Epithelial cell of esophagus (primary cell): Measurements from ENCODE around the gene PIK3R1.

ENCODE experiments used
- DNase-seq: peaks from one replicate; pipeline ENCODE4 v3.0.0; 2010; ENCODE audit warnings: low read depth
- H3K4me3 ChIP-seq: 2 replicates; pipeline ENCODE4 v1.5.1; 2011; ENCODE audit warnings: mild to moderate bottlenecking, low read length, control low read depth
- TF ChIP-seq, protein P1 (sequence below): IDR thresholded peaks from 2 replicates; pipeline ENCODE4 v1.5.1; 2011; ENCODE audit warnings: low read depth, mild to moderate bottlenecking, low read length, control low read depth, inconsistent platforms; ENCODE audit not compliant: insufficient read depth; ENCODE audit errors: missing control alignments

PIK3R1 gene

DNA sequence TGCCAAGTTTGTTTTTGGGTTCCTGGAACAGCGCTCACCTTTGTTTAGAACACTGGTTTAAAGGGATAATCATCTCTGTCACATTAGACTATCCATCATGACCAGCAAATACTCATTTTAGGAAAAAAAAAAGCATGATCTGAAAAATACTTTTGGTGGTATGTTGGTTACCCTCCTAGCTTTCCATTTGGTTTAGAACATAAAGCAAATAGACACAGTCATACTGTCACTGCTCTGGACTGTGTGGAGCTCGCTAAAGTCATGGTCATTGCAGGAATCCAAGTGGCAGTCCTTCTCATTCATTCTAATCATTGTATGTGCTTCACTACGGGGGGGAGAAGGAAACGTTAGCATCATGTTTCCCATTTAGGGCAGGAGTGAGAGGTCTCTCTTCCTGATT, 83.5 kb downstream of the PIK3R1 start:
- H3K4me3 ChIP-seq, result no peak overlapping the region
- DNase-seq, result no peak
- TF ChIP-seq, protein P1, sequence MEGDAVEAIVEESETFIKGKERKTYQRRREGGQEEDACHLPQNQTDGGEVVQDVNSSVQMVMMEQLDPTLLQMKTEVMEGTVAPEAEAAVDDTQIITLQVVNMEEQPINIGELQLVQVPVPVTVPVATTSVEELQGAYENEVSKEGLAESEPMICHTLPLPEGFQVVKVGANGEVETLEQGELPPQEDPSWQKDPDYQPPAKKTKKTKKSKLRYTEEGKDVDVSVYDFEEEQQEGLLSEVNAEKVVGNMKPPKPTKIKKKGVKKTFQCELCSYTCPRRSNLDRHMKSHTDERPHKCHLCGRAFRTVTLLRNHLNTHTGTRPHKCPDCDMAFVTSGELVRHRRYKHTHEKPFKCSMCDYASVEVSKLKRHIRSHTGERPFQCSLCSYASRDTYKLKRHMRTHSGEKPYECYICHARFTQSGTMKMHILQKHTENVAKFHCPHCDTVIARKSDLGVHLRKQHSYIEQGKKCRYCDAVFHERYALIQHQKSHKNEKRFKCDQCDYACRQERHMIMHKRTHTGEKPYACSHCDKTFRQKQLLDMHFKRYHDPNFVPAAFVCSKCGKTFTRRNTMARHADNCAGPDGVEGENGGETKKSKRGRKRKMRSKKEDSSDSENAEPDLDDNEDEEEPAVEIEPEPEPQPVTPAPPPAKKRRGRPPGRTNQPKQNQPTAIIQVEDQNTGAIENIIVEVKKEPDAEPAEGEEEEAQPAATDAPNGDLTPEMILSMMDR, result no peak

DNA sequence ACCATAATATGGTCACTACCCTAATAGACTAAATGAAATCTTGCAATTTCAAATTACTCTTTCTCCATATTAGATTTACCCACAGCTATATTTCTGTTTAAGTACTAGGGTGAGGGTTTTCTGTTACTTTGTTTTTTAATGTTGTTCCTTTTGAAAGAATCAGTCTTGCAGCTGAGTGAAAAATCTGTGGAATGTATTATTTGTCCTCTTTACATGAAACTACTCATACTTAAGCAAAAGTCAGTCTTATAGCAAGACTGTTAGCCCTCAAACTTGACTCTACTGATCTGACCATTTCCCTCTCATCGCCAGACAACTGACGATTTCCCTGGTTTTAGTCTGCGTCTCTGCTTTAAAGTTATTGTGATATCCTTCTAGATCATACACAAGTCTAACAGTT, 84.0 kb downstream of the PIK3R1 start:
- DNase-seq, result no peak
- TF ChIP-seq, protein P1, result no peak
- no peak overlapping the region for H3K4me3 ChIP-seq

DNA sequence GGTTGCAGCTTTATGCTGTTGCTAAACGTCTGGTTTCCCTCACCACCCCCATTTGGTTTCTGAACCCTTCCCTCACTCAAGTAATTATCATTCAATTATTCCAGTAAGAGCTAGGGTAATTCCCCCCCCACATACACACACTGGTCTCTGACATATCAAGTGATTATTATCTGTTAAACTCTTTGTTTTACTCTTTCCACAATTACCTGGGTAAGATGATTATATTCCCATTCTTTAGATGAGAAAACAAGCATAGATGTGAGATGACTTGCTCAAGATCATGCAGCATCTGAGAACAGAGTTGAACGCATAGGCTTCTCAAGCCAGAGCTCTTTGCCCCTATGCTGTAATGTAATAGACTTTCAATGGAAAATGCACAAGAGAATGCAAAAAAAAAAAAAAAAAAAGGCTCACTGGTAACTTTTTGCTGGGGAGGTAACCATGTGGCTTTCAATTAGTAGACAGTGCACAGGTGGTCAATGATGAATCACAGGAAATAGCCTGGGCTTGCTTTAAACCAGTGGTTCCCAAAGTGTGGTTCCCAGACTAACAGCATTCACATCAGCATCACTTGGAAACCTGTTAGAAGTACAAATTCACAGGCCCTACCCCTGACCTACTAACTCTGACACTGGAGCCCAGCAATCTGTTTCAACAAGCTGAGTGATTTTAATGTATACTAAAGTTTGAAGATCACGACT, 87.6 kb downstream of the PIK3R1 start:
- DNase-seq, result peak; percentile 75

DNA sequence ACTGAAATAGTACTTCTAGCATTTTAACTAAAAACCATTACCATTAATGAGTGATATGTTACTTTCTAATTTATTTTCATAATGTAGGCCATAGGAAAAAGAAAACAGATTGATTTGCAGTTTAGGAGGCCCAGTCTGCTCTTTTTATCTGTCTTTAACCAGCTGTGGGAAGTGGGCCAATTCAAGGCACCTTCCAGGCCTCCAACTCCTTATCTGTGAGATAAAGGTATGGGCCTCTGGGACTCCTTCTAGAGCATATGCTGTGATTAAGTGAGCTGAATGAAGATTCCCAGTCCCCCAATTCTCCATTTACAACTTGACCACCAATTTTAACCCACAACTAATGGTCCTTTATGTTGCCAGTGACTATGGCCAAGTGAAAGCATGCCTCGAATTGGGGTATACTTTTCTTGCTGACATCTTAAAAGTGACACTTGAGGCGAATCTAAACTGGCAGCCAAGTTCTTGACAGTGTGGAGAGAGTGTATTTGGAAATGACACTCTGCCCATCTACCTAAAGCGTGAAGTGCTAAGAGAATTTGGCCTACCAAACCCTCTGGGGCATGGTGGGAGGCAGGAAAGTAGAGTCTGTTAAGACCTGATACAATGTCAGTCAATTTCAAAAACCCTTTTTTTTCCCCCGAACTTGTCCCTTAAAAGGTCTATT, 88.3 kb downstream of the PIK3R1 start:
- TF ChIP-seq, protein P1, result no peak
- DNase-seq, result no peak
- H3K4me3 ChIP-seq, result no peak overlapping the region

More for the DNA sequence above, 87.6 kb downstream of the PIK3R1 start:
- TF ChIP-seq, protein P1, result no peak
- no peak overlapping the region for H3K4me3 ChIP-seq

DNA sequence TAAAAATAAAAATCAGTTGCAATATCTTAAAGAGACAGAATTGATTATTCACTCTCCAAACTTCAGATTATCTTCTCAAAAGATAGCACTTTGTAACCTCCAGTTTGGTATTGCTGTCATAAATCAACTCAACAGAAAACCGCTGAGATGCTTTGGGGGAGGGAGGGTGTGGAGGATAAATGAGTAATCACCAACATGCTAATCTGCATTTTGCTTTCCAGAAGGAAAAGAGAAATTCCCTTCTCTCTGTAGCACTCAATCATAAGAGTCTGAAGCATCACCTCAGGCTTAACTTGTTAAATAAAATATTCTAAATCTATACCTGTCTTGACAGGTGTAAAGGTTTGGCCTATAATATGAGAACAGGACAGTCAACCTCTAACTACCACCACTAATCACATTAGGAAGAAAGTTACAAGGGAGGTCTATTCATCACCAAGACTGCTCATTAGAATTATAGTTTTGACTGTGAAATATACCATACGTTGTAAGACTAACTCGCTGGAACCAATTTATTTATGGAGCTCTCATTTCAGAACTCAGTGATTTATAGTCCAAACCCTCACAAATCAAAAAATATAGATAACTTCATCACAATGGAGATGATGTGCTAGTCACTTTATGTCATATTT, 89.0 kb downstream of the PIK3R1 start:
- TF ChIP-seq, protein P1, result no peak
- peak; percentile 46 for DNase-seq

DNA sequence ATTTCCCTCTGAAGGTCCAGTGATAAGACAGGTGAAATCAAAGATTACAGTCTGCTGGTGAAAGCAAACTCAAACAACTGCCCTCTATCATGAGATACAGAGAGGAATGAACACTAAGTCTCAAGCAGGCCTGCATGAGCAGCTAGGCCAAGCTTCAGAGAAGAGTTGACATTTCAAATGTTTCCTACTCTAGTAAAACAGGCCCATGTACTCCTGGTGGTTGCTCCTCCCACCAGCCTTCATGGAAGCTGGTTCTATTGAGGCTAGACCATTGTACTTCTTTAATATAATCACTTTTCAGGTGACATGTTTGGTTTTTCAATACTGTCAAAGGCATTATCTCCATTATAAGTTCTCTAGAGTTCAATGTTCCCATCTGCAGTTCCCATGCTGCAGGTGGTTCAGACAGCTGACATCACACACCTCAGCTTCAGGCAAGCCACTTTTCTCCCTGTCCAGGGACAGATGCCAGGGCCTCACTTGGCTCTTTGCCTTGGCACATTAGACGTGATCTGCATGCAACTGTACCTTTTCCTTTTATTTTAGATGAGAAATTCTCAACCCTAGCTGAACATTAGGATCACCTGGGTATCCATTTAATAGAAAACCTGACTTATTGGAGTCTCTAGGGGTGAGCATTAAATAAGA, 89.8 kb downstream of the PIK3R1 start:
- H3K4me3 ChIP-seq, result no peak overlapping the region
- no peak for DNase-seq
- TF ChIP-seq, protein P1, result no peak

More for the DNA sequence above, 89.0 kb downstream of the PIK3R1 start:
- no peak overlapping the region for H3K4me3 ChIP-seq
